Subcutaneous preadipocyte (primary cell): ENCODE results near the gene KRT79. TPM values are rescaled to one million over a fixed set of nuclear protein-coding genes. Genes with fewer than 3 reads are reported as not detected.

Source experiments
- small RNA-seq: library from RNA; depleted of rRNA; stranded (forward); fragments of <200 nt; gene quantifications from one replicate; pipeline ENCODE3, GENCODE V24; 2012
- total RNA-seq: library from RNA; depleted of rRNA; stranded (reverse); fragments of >200 nt; gene quantifications from 2 replicates; pipeline ENCODE4 v1.2.3, GENCODE V29; 2012

Gene KRT79
- total RNA-seq: not detected in 2 replicates

DNA sequence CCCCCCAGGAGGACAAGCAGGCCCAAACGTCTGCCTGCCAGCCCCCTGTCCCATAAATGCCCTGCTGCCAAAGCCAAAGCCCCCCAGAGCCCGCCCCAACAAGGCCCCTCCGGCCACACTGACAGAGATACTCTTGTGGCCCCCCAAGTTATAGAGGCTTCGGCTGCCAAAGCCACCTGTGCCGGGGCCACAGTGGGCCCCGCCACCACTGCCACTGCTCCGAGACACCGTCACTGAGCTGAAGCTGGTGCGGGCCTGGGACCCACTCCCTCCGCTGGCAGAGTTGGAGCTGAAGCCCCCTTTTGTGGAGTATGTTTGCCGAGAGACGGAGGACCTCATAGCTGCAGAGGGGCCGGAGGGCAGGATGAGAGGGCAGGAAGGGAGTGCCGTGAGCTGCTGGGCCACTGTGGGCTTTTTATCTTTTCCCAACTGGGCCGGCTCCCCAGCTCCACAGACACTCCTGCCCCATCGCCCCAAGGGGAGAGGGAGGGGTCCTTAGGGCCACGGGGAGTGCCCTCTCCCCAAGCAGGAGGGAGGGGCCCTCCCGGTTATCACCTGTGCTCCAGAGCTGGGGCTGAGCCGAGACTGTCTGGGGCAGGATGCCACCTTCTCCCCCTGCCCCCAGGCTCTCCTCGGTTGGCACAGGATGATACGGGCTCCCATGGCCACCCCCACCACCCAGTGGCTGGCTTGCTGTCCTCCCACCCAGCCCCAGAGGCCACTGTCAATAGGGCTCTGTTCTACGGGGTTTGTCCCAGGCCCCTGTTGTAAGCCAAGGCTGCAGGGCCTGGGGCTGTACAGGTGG, at the start of gene KRT79:
TSS of gene KRT79 (minus strand) at position 390 of the 805 bp plus-strand sequence. CDS start at position 339, 51 bp downstream.

DNA sequence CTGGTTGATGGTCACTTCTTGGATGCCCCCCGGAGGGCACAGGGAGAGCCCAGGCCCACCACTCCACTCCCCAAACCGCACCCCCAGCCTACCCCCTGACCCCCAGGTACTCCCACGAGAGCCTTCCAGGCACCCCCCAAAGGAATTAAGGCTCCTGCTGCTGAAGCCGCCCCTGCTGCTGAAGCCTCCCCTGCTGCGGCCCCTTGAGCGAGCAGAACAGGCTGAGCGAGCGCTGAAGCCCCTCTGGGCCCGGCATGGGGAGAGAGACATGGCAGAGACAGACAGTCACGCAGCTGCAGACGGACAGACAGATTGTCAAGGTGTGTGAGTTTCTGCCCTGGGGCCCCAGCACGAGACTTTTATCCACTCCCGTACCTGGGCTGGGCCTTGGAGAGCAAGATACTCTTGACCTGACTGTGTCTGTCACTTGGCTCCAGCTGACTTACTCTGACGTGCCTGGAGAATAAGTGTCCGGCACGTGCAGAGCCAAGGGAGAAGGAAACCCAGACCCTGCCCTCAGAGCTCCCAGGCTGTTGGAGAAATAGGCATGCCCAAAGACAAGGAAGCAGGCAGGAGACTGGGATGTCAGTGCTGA, 14.6 kb upstream of the KRT79 start, which contains the start of gene KRT78:
TSS of gene KRT78 (minus strand) at position 334 of the 595 bp plus-strand sequence. CDS start at position 270, 64 bp downstream.

DNA sequence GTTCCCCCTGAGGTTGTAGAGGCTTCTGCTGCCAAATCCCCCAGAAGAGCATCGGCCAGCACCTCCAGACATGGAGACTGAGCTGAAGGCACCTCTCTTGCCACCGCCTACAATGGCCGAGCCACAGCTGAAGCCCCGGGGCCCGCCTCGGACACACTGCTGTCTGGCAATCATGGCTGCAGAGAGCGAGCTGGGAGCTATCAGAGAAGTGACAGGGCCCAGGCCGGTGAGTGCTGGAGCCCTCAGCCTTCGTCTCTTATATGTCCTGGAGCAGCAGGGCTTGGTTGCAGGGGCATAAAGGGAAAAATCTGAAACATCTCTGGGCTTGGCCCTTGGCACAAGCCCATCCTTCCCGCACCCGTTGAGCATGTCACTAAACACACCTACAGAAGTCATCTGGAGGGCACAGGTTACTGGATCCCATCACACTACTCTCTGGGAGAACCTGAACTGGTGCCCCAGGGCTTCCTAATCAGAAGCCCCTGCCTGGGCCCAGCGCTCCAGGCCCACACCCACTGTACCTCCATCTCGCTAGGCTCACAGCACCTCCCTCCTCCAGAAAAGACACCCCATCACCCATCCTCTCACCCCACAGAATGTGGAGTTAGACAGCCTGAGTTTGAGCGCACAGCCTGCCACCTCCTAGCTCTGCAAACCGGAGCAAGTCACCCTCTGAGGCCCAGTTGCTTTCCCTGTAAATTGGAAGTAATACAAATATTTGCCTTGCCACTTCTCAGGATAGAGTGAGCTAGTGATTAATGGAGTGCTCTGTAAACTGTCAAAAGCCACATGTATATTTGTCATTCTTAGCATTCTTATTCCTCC, 20.0 kb downstream of the KRT79 start, which contains the start of gene KRT4:
TSS of gene KRT4 (minus strand) at position 232 of the 825 bp plus-strand sequence. CDS start at position 174, 58 bp downstream.

DNA sequence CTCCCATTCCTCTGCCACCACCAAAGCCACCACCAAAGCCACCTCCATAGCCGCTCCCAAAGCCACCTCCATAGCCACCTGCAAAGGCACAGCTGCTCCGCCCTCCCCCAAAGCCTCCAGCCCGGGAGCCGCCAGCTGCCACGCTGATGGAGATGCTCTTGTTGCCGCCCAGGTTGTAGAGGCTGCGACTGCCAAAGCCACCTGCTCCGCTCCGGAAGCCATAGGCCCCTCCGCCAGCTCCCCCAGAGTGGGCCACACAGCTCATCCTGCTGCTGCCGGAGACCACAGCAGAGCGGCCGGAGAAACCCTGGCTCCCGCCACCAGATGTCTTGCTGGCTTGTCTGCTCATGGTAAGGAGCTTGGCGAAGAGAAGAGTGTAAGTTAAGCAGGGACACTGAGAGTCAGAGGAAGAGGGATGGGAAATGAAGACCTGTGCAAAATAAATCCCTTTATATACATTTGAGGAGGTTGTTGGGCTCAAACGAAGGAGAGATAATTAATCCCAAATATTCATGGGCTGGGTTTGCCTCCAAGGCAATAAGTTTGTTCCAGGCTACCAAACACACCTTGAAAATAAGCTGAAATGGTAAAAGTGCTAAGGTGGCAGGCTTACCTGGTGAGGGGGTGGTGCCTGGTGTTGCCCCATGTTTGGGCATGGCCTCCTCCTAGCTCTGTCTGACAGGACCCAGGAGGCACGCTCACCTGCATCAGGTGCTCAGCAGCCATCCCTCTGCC, 38.2 kb downstream of the KRT79 start, which contains the start of gene KRT3:
TSS of gene KRT3 (minus strand) at position 424 of the 735 bp plus-strand sequence. CDS start at position 349, 75 bp downstream.

DNA sequence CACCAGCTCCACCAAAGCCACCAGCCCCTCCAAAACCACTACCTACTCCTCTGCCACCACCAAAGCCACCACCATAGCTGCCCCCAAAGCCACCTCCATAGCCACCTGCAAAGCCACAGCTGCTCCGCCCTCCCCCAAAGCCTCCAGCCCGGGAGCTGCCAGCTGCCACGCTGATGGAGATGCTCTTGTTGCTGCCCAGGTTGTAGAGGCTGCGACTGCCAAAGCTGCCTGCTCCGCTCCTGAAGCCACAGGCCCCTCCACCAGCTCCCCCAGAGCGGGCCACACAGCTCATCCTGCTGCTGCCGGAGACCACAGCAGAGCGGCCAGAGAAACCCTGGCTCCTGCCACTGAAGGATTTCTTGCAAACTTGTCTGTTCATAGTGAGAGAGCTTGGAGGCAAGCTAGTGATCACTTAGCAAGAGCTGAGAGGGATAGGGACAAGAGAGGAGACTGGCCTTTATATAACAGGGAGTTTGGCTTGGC, 57.2 kb downstream of the KRT79 start, which contains the start of gene KRT76:
TSS of gene KRT76 (minus strand) at position 433 of the 483 bp plus-strand sequence. CDS start at position 379, 54 bp downstream.

Small RNA genes within 50 kb of the gene (small RNA-seq; reads per million reads assigned to genes)
- gene AC107016.2: not detected

Other genes with a start within 250 kb of the KRT79 start
- gene KRT72, start 232.8 kb downstream of the KRT79 start, total RNA-seq: not detected in 2 replicates
- not detected in 2 replicates for gene KRT73, start 215.8 kb downstream of the KRT79 start, total RNA-seq
- gene KRT2, start 182.1 kb downstream of the KRT79 start, total RNA-seq: not detected in 2 replicates
- not detected in 2 replicates for gene KRT1, start 153.9 kb downstream of the KRT79 start, total RNA-seq
- gene KRT77, start 130.8 kb downstream of the KRT79 start, total RNA-seq: not detected in 2 replicates
- not detected in 2 replicates for gene KRT76, start 57.0 kb downstream of the KRT79 start, total RNA-seq
- gene KRT3, start 38.2 kb downstream of the KRT79 start, total RNA-seq: not detected in 2 replicates
- gene KRT4, start 20.2 kb downstream of the KRT79 start, total RNA-seq: not detected in 2 replicates
- gene KRT78, start 14.7 kb upstream of the KRT79 start, total RNA-seq: not detected in 2 replicates
- 0.98 and 1.1 TPM in 2 replicates for gene KRT8, start 70.8 kb upstream of the KRT79 start, total RNA-seq
- 2.2 and 3.1 TPM in 2 replicates for gene KRT18, start 114.8 kb upstream of the KRT79 start, total RNA-seq
- 1,019 and 1,340 TPM in 2 replicates for gene EIF4B, start 172.1 kb upstream of the KRT79 start, total RNA-seq
- 106 and 116 TPM in 2 replicates for gene TNS2, start 215.8 kb upstream of the KRT79 start, total RNA-seq
- gene SPRYD3, start 245.1 kb upstream of the KRT79 start, total RNA-seq: 26.8 and 33.8 TPM in 2 replicates